Rectal smooth muscle tissue (tissue), 1 donor: ENCODE results near the gene SCART1.
"Not testable (repeated sequence)": the region's sequence is repeated elsewhere in the genome, so short reads cannot be mapped to it uniquely, and the experiment has no call there.

ENCODE experiments used
- H3K27ac ChIP-seq: one replicate; pipeline ENCODE4 v1.7.0; 2013; ENCODE audit warnings: low read depth, low read length, inconsistent platforms
- H3K27me3 ChIP-seq: one replicate; pipeline ENCODE4 v1.7.0; 2013; ENCODE audit warnings: low read length; ENCODE audit not compliant: control insufficient read depth, insufficient read depth
- H3K36me3 ChIP-seq: one replicate; pipeline ENCODE4 v1.7.0; 2013; ENCODE audit warnings: low read length; ENCODE audit not compliant: control insufficient read depth, insufficient read depth
- H3K4me1 ChIP-seq: one replicate; pipeline ENCODE4 v1.7.0; 2013; ENCODE audit warnings: low read length; ENCODE audit not compliant: control insufficient read depth, insufficient read depth
- H3K4me3 ChIP-seq: one replicate; pipeline ENCODE4 v1.7.0; 2013; ENCODE audit warnings: low read length
- H3K9ac ChIP-seq: one replicate; pipeline ENCODE4 v1.7.0; 2013; ENCODE audit warnings: low read length

SCART1 gene

DNA sequence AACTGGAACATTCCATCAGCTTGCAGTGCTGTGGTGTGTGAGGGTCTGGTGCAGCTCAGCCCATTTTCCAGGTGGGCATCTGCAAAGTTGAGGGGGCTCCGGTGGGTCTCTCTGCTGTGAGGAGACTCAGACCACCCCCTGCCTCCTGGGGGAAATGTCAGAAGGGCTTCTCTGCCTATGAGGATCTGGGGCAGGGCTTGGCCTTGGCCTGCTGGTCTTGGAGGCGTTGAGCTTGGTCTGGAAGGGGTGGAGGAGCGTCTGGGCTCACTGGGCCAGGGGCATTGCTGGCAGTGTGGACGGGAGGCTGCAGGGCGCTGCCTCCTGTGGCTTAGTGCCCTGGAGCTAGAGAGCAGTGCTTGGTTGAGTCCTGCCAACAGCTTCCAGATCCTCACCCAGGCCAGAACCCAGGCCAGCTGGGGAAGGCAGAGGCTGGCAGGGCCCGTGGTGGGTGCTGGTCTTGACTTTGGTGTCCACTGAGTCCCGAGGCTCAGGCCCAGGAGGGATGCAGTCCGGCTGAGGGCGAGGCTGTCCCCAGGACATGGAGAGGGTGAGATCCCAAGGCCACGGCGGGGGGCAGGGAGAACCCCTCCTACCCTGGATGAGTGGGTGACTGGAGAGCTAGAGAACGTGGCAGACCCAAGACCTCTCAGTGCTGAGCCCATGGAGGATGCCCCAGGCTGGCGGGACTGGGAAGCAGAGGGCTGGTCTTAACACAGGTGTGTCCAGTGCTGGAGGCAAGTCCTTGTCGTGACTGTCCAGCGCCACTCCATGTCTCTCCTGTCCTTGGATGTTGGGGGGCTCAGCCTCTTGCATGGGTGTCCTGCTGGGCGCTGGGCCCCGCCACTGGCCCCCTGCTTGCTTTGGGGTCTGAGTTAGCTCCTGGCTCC, 32.2 kb upstream of the SCART1 start:
- no peak overlapping the region for H3K9ac ChIP-seq
- no peaks in the 10 kb centered on the region for H3K4me1 ChIP-seq
- H3K36me3 ChIP-seq, result peaks cover 7% of the 10 kb centered on the region
- H3K27ac ChIP-seq, result no peak overlapping the region
- peaks cover 2% of the 10 kb centered on the region for H3K27me3 ChIP-seq
- no peak overlapping the region for H3K4me3 ChIP-seq

GRCh38 chr10:133422223-133422806, 31.4 kb upstream of the SCART1 start:
- Histone ChIP-seq H3K27me3 (peaks cover 2% of the 10 kb centered on the region), H3K27ac (no peak overlapping the region), H3K36me3 (peaks cover 7% of the 10 kb centered on the region), H3K4me1 (no peaks in the 10 kb centered on the region), H3K4me3 (no peak overlapping the region), H3K9ac (no peak overlapping the region)

- Histone ChIP-seq H3K9ac (no peak overlapping the region), H3K4me3 (no peak overlapping the region), H3K27ac (no peak overlapping the region), H3K27me3 (peaks cover 2% of the 10 kb centered on the region), H3K36me3 (peaks cover 7% of the 10 kb centered on the region), H3K4me1 (no peaks in the 10 kb centered on the region)
These were observed 30.7 kb upstream of the SCART1 start for GRCh38 chr10:133422807-133423771.

DNA sequence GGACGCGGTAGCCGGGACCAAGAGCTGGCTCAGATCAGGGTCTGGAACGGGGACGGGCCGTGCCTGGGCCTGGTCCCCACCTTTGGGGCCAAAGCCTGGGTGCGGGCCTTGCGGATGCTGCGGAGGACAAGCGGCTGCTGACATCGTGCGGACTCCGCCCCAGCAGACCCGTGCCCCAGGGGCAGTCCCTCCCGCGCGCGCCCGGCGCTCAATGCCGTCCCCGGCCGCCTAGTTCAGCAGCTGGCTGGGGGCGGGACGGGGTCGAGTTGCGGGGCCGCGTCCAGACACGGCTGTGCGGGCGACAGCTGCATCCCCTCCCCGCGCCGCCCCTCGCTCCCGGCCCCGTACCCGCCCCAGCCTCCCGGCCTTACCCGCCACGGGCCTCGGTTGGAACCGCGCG, 29.6 kb upstream of the SCART1 start:
- not testable (repeated sequence) for H3K4me1 ChIP-seq, H3K9ac ChIP-seq, H3K4me3 ChIP-seq, H3K36me3 ChIP-seq, H3K27ac ChIP-seq, H3K27me3 ChIP-seq

DNA sequence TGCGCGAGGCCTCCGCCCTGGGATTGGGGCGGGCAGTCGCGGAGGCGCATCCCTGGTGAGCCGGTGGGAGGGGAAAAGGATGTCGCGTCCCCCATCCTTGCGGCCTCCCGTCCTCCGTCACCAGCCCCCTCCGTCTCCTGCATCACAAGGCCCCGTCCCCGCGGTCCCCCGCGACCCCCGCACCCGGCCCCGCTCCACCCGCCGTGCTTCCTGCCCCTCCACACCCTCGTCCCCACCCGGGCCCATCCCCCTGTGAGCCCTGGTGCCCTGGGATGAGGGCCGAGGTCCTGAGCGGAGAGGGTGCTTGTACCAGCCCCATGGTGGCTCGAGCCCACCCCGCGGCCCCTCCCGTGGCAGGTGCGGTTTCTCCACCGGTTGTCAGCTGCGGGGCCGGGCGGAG, 29.1 kb upstream of the SCART1 start, which contains the start of gene SPRN:
SPRN (minus strand) TSS at position 25 of the 400 bp plus-strand sequence. CDS start 944 bp downstream, outside the sequence.
- H3K9ac ChIP-seq, H3K27me3 ChIP-seq, H3K27ac ChIP-seq, H3K36me3 ChIP-seq, H3K4me3 ChIP-seq, H3K4me1 ChIP-seq: not testable (repeated sequence)

GRCh38 chr10:133429571-133429970, 24.2 kb upstream of the SCART1 start:
- H3K36me3 ChIP-seq, result not testable (repeated sequence)

DNA sequence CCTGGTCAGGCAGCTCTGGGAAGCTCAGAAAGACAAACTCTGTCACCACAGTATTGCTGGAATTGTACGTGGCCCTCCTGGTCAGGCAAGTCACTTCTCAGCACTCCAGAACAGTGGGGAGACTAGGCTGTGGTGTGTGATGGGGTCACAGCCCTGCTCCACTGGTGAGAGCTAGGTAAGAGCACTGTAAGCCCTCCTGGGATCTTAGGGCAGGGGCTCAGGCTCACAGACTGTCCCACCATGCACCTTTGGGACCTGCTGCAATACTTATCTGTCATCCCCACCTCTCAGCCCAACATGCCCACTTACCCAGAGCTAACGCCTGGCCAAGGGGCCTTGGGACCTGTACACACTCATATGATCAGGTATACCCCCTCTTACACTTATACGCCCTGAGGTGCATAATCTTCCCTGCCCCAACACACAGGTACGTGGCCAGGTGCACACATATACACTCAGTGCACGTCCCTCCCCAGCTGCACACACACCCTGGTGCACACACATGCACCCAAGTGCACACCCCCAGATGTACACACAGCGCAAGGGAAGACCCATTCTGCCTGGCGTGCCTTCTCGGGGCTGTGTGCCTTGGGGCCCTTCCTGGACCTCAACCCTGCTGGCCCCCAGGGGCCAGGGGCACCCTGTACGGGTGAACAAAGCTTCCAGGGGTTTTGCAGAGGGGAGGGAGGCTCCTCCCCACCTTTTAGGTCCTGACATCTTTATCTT, 21.7 kb upstream of the SCART1 start:
- H3K27ac ChIP-seq, H3K36me3 ChIP-seq, H3K4me3 ChIP-seq, H3K4me1 ChIP-seq, H3K9ac ChIP-seq, H3K27me3 ChIP-seq: not testable (repeated sequence)

More at GRCh38 chr10:133429571-133429970, 24.2 kb upstream of the SCART1 start:
- H3K4me1 ChIP-seq, H3K4me3 ChIP-seq, H3K27me3 ChIP-seq, H3K27ac ChIP-seq, H3K9ac ChIP-seq: not testable (repeated sequence)

DNA sequence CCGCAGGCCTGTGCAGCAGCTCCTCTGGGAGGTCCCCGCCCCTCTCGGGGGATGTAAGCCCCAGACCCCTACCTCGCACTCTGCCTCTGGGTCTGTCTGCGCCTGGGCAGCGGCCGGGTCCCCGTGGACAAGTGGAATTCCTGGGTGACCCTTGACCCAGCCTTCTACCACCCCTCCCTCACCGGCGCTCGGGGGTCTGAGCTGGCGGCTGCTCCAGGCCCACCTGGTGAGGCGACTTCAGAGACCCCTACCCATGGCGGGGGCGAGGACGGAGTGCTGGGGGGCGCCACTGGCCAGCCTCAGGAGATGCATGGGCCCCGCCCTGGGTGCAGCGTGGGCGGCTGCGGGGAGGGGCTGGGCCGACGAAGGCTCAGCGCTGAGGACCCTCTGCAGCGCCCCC, 21.0 kb upstream of the SCART1 start:
- H3K4me3 ChIP-seq, H3K4me1 ChIP-seq, H3K9ac ChIP-seq, H3K27me3 ChIP-seq, H3K36me3 ChIP-seq, H3K27ac ChIP-seq: not testable (repeated sequence)

DNA sequence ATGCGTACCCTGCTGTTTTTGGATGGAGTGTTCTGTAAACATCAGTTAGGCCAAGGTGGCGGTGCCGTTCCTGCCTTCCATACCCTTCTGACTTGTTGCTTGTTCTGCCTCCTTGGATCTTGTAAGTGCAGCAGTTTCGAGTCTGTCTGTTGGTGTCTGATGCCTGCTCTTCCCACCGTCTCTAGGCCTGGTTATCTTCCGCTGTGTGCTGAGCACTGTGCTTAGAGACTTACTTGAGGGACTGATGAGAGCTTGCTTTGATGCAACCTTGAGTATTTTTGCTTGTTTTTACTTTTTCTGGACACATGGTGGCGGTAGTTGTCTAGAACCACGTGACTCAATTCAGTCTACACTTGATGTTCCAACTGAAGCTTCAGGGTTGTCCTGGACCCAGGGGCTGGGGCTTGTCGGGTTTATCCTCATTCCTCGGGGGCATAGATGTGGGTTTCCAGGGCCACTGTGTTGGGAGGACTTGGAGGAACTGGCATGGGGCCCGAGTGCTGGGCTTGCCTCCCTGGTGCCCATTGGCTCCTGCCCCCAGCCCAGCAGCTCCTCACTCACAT, 15.0 kb upstream of the SCART1 start:
- no peak overlapping the region for H3K9ac ChIP-seq
- no peaks in the 10 kb centered on the region for H3K27me3 ChIP-seq
- no peak overlapping the region for H3K4me3 ChIP-seq
- no peaks in the 10 kb centered on the region for H3K36me3 ChIP-seq
- H3K4me1 ChIP-seq, result no peaks in the 10 kb centered on the region
- H3K27ac ChIP-seq, result no peak overlapping the region

GRCh38 chr10:133439517-133440461, 14.0 kb upstream of the SCART1 start:
- H3K36me3 ChIP-seq, result no peaks in the 10 kb centered on the region
- no peaks in the 10 kb centered on the region for H3K27me3 ChIP-seq
- H3K4me3 ChIP-seq, result no peak overlapping the region
- H3K9ac ChIP-seq, result no peak overlapping the region
- no peaks in the 10 kb centered on the region for H3K4me1 ChIP-seq
- no peak overlapping the region for H3K27ac ChIP-seq
